HFFc6 (cell line): ENCODE measurements around the gene HPGDS. TPM values are rescaled to one million over a fixed set of nuclear protein-coding genes. Genes with fewer than 3 reads are reported as not detected.
"Not testable (repeated sequence)": the region's sequence is repeated elsewhere in the genome, so short reads cannot be mapped to it uniquely, and the experiment has no call there.

Experiments
- DNase-seq: peaks from one replicate; pipeline ENCODE4 v3.0.0-alpha.2; 2018
- H3K27ac Mint-ChIP-seq: 2 replicates; pipeline ENCODE4 v1.8.0; 2020; ENCODE audit warnings: mild to moderate bottlenecking, mixed read lengths
- H3K27me3 Mint-ChIP-seq: 2 replicates; pipeline ENCODE4 v1.8.0; 2021; ENCODE audit warnings: mild to moderate bottlenecking, moderate library complexity, mixed read lengths; ENCODE audit not compliant: insufficient read depth
- H3K36me3 Mint-ChIP-seq: 2 replicates; pipeline ENCODE4 v1.8.0; 2021; ENCODE audit warnings: low read depth, mixed read lengths
- H3K4me1 Mint-ChIP-seq: 2 replicates; pipeline ENCODE4 v1.8.0; 2020; ENCODE audit warnings: low read depth, mixed read lengths
- H3K4me3 Mint-ChIP-seq: 2 replicates; pipeline ENCODE4 v1.8.0; 2020; ENCODE audit warnings: mild to moderate bottlenecking, moderate library complexity, mixed read lengths
- H3K9me3 Mint-ChIP-seq: 2 replicates; pipeline ENCODE4 v1.8.0; 2020; ENCODE audit warnings: mild to moderate bottlenecking, mixed read lengths
- long read RNA-seq: library from polyadenylated mRNA; unstranded; transcript quantifications from one replicate; pipeline ENCODE4 v2.0.0, GENCODE V29; 2019
- total RNA-seq, 6 experiments: library from RNA; stranded (reverse); fragmentation: NEBNext Ultra II Directional; extraction: Animal tissue kit (Norgen Biotek cat#: 25700); gene quantifications; 2 replicates in 1 of 6; 3 replicates in 5 of 6; pipeline ENCODE4 v1.2.3, GENCODE V29; 2021
- TF ChIP-seq, protein P1 (sequence below): fragments of 200-600 bp; sonication (generic); IDR thresholded peaks from 2 replicates; pipeline ENCODE4 v1.5.0; 2021; ENCODE audit warnings: antibody characterized with exemption, mild to moderate bottlenecking

HPGDS gene
- total RNA-seq, result not detected
- long read RNA-seq, result 0 reads

DNA sequence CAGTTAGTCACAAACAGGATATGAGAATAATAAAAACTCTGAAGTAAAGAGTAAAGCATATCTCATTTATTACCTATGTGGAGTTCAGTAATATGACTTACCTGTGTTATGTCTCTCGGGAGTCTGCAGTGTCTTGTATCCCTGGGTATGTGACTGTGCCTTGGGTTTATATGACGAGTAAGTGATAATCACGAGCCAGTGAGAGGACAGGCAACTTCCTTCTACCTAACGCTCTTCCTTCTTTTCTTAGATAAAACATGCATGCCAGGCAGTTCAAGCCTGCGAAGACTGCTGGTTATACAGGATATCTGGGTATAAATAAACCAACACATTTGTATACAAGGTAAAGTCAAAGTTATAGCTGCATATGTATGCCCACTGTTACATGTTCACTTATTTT is at the start of gene HPGDS:
Gene HPGDS, minus strand, starts transcription at position 143 of the 400 bp plus-strand sequence. CDS start 8,207 bp downstream, outside the sequence.
- Mint-ChIP-seq H3K27me3 (peaks cover 5% of the 10 kb centered on the region), H3K36me3 (no peaks in the 10 kb centered on the region), H3K27ac (no peak within 1 kb of the TSS)

DNA sequence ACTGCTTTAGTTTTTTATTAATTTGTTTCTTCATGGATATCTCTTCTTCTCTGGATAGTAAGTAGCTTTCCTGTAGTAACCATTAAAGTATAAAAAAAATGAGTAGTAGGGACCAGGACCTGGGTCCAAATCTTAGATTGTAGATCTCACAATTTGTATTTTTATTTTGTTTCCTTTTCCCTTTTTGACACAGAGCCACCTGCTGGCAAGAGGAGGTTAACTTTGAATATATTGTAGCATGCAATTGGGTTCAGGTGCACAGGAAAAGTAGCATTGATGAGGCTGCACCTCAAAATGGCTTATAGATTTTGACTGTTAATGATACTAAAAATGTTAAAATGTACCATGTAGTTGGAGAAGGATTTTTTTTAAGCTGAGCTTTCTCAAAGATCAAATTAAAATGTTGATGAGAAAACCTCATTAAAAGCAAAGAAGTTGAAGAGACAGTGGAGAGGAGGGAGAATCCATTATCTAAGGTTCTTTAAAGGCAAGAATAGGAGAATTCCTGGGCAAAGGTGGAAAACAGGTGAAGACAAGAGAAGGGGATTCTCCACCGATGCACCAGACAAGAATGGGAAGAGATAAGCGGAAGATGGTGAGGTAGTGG is 48.3 kb upstream of the HPGDS start:
- Mint-ChIP-seq H3K27ac (no peak overlapping the region), H3K9me3 (peaks cover 4% of the 10 kb centered on the region; the same call in 1 of the 2 replicates), H3K36me3 (peaks cover 7% of the 10 kb centered on the region; the same call in 1 of the 2 replicates), H3K4me3 (no peak overlapping the region), H3K27me3 (peaks cover 24% of the 10 kb centered on the region), H3K4me1 (no peaks in the 10 kb centered on the region)
- no peak for DNase-seq
- TF ChIP-seq, protein P1, sequence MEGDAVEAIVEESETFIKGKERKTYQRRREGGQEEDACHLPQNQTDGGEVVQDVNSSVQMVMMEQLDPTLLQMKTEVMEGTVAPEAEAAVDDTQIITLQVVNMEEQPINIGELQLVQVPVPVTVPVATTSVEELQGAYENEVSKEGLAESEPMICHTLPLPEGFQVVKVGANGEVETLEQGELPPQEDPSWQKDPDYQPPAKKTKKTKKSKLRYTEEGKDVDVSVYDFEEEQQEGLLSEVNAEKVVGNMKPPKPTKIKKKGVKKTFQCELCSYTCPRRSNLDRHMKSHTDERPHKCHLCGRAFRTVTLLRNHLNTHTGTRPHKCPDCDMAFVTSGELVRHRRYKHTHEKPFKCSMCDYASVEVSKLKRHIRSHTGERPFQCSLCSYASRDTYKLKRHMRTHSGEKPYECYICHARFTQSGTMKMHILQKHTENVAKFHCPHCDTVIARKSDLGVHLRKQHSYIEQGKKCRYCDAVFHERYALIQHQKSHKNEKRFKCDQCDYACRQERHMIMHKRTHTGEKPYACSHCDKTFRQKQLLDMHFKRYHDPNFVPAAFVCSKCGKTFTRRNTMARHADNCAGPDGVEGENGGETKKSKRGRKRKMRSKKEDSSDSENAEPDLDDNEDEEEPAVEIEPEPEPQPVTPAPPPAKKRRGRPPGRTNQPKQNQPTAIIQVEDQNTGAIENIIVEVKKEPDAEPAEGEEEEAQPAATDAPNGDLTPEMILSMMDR, result peak; percentile 81

More for the DNA sequence above, at the start of gene HPGDS:
- Mint-ChIP-seq H3K9me3 (no peaks in the 10 kb centered on the region), H3K4me3 (no peak within 1 kb of the TSS; the same call in 1 of the 2 replicates), H3K4me1 (peaks cover 8% of the 10 kb centered on the region; the same call in 1 of the 2 replicates)
- no peak for DNase-seq
- TF ChIP-seq, protein P1, result no peak

DNA sequence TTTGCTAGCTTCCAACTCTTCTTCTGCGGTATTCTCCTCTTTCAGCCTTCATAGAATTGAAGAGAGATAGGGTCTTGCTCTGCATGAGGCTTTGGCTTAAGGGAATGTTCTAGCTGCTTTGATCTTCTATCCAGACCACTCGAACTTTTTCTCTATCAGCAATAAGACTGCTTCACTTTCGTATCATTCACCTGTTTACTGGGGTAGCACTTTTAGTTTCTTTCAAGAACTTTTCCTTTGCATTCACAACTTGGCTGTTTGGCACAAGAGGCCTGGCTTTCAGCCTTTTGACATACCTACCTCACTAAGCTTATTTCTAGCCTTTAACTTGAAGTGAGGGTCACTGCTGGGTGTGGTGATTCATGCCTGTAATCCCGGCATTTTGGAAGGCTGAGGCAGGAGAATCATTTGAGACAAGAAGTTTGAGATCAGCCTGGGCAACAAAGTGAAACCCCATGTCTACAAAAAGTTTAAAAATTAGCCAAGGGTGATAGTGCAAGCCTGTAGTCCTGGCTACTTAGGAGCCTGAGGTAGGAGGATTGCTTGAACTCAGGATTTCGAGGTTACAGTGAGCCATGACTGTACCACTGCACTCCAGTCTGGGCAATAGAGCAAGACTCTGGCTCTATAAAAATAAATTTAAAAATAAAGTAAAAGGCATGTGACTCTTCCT is 47.1 kb upstream of the HPGDS start:
- Mint-ChIP-seq H3K27me3 (peaks cover 24% of the 10 kb centered on the region), H3K4me3 (no peak overlapping the region), H3K27ac (no peak overlapping the region), H3K9me3 (peaks cover 4% of the 10 kb centered on the region; the same call in 1 of the 2 replicates), H3K4me1 (no peaks in the 10 kb centered on the region), H3K36me3 (peaks cover 7% of the 10 kb centered on the region; the same call in 1 of the 2 replicates)
- TF ChIP-seq, protein P1, result no peak
- DNase-seq, result no peak

DNA sequence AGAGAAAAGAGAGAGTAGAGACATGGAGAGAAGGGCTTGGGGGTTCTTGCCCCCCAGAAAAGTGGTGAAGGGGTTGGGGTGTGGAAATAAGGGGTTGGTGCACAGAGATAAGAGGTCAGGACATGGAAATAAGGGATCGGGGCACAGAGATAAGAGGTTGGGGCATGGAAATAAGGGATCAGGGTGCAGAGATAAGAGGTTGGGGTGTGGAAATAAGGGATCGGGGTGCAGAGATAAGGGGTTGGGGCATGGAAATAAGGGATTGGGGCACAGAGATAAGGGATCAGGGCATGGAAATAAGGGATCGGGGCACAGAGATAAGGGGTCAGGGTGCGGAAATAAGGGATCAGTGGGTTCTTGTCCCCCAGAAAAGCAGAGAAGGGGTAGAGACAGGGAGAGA is 45.3 kb upstream of the HPGDS start:
- H3K9me3 Mint-ChIP-seq, H3K27ac Mint-ChIP-seq, H3K4me1 Mint-ChIP-seq, DNase-seq, H3K36me3 Mint-ChIP-seq, H3K4me3 Mint-ChIP-seq: not testable (repeated sequence)
- H3K27me3 Mint-ChIP-seq, result peaks cover 19% of the 10 kb centered on the region

DNA sequence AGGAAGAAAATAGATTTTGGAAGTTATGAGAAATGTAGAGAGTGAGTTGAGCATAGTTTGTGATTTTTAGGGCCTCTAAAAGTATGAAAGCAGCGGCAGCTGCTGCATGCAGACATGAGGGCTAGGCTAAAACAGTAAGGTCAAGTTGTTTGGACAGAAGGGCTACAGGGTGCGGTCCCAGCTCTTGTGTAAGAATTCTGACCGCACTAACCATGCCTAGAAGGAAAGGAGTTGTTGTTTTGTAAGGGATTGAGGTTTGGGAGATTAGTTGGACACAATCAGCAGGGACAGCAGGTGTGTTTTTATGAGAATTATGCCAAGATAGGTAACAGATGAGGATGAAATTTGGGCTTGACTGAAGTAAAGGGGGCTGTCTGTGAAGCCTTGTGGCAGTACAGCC is 42.8 kb upstream of the HPGDS start:
- not testable (repeated sequence) for H3K27ac Mint-ChIP-seq, H3K36me3 Mint-ChIP-seq, DNase-seq, H3K4me1 Mint-ChIP-seq, H3K9me3 Mint-ChIP-seq, H3K4me3 Mint-ChIP-seq
- peaks cover 24% of the 10 kb centered on the region for H3K27me3 Mint-ChIP-seq

DNA sequence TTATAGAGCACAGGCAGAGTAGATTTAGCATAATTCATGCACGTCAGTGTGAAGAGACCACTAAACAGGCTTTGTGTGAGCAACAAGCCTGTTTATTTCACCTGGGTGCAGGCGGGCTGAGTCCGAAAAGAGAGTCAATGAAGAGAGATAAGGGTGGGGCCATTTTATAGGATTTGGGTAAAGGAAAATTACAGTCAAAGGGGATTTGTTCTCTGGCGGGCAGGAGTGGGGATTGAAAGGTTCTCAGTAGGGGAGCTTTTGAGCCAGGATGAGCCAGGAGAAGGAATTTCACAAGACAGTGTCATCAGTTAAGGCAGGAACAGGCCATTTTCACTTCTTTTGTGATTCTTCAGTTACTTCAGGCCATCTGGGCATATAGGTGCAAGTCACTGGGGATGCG is 40.3 kb upstream of the HPGDS start:
- H3K4me3 Mint-ChIP-seq, result not testable (repeated sequence)

DNA sequence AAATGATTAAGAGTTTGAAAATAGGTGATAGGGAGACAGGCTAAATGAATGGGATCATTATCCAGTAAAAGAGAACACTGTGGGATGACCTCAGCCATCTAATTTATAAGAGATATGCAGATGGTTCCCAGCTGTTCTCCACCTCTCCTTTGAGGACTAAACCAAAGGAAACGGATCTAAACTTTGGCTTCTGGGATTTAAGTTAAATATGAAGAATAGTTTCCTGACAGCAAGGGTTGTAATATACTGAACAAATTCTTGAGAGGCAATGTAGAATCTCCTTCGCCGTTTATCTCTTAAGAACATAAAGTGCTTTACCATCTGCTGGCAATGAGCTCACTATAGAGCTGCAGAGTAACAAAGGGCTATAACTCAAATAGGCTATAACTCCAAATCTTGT is 35.4 kb upstream of the HPGDS start:
- peaks cover 28% of the 10 kb centered on the region for H3K27me3 Mint-ChIP-seq
- no peaks in the 10 kb centered on the region for H3K9me3 Mint-ChIP-seq
- TF ChIP-seq, protein P1, result no peak
- H3K4me1 Mint-ChIP-seq, result no peaks in the 10 kb centered on the region
- no peak overlapping the region for H3K4me3 Mint-ChIP-seq
- H3K36me3 Mint-ChIP-seq, result no peaks in the 10 kb centered on the region
- no peak overlapping the region for H3K27ac Mint-ChIP-seq
- DNase-seq, result no peak

More for the DNA sequence above, 40.3 kb upstream of the HPGDS start:
- H3K4me1 Mint-ChIP-seq, H3K36me3 Mint-ChIP-seq, H3K27ac Mint-ChIP-seq, DNase-seq, H3K9me3 Mint-ChIP-seq: not testable (repeated sequence)
- H3K27me3 Mint-ChIP-seq, result peaks cover 25% of the 10 kb centered on the region
